ENCODE results near the gene DENND2D. TPM values are rescaled to one million over a fixed set of nuclear protein-coding genes. Genes with fewer than 3 reads are reported as not detected.
A peak's percentile ranks its signal among the peaks of the same experiment; 100 is the strongest.

Gene DENND2D
- total and polyA plus RNA-seq, 10 of the 15 experiments (the other 5 are each of a cell fraction or from before 2014, with no cell fraction given) = 149 to 375 (median 172) TPM

DNA sequence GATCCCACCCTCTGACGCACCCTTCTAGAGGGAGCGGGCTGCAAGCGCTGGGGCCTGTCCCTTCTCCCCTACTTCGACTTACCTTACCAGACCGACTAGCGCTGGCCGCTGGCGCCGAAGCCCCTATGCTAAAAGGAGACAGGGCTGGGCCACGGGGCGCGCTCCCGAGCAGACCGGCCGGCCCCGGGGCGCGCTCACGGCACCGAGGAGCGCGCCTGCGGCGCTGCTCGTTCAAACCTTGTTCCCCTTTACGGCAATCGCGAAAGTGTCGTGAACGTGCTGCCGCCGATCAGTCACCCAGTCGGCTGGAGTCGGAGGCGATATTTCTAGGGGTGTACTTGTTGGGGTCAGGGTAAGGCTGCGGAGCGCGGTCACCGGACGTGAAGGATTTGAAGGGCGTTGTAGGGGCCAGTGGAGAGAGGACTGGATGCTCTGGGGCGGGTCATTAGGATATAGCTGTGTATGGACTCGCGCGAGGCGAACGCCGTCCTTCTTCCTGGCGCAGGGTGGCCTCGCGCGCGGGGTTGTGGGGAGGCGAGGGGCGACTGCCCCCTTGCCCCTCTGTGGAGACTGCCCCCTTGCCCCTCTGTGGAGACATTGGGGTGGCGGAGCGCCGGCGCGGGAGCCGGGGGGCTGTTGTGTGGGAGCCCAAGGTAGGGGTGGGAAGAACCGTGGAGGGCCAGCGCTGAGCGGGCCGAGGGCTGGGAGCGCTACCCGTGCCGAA, 60.3 kb downstream of the DENND2D start, which contains the start of the genes CEPT1 and DRAM2:
Gene CEPT1 (plus strand): TSS at position 268 of the 724 bp plus-strand sequence. CDS start 7,492 bp downstream, outside the sequence.
Gene DRAM2 (minus strand): TSS at position 138 of the 724 bp plus-strand sequence. CDS start 8,539 bp downstream, outside the sequence.
- ATAC-seq (peak; percentile 73), DNase-seq (ENCODE audit: low read depth, low spot score) (peak; percentile 76), FAIRE-seq (peak; percentile 92)
- Histone ChIP-seq H3K36me3 (ENCODE audit: control insufficient read depth in 2 of 2, insufficient read depth in 2 of 2, low read length in 1 of 2) (peaks cover 0 to 9% of the 10 kb centered on the region in 2 experiments; a peak in 1 of 4 replicates), H2AFZ (ENCODE audit: control insufficient read depth, low read depth, low read length) (peak within 1 kb of the TSS; percentile 68), H3K27me3 (replicated peaks in 1 of 2; ENCODE audit: control insufficient read depth in 2 of 2, insufficient read depth in 2 of 2, low read length in 1 of 2) (no peaks in the 10 kb centered on the region), H3K4me1 (ENCODE audit: control insufficient read depth, insufficient read depth, low read length) (peaks cover 14% of the 10 kb centered on the region), H3K79me2 (ENCODE audit: control insufficient read depth, insufficient read depth, low read length) (peaks cover 82% of the 10 kb centered on the region), H3K9ac (ENCODE audit: control insufficient read depth, insufficient read depth, low read length) (peak within 1 kb of the TSS; percentile 93), H3K4me3 (peak within 1 kb of the TSS; percentile 95), H3K27ac (ENCODE audit: control insufficient read depth, insufficient read depth) (peak within 1 kb of the TSS; percentile 89), H3K4me2 (ENCODE audit: control insufficient read depth, insufficient read depth) (peak within 1 kb of the TSS; percentile 91), H4K20me1 (ENCODE audit: control insufficient read depth, insufficient read depth) (no peaks in the 10 kb centered on the region), H3K9me3 (replicated peaks; ENCODE audit: control insufficient read depth, insufficient read depth, low read length) (no peaks in the 10 kb centered on the region)
- ChIA-PET SMC1A (ENCODE audit: uncharacterized antibody, unreplicated experiment) (interaction anchor here (0.9 to 13.3 kb wide), 13 partner anchors 8 to 78 kb away, joined by 3 to 164 read pairs (median 7); no protein-coding TSS in a partner anchor), POLR2A (interaction anchor here (0.6 to 9.1 kb wide), 13 partner anchors 9 to 268 kb away, joined by 3 to 62 read pairs (median 5); no protein-coding TSS in a partner anchor), CTCF (interaction anchor here (0.7 to 7.4 kb wide), 8 partner anchors 11 to 147 kb away, joined by 3 to 36 read pairs (median 4); no protein-coding TSS in a partner anchor), RAD21 (ENCODE audit: unreplicated experiment) (interaction anchor here (0.7 to 7.9 kb wide), 14 partner anchors 10 to 110 kb away, joined by 3 to 109 read pairs (median 6); no protein-coding TSS in a partner anchor)
- 1% methylated on average over 57 of the region's 68 CpGs for WGBS (ENCODE audit: insufficient coverage, insufficient replicate concordance, low lambda C conversion rate, missing lambda C conversion rate)
- no TSS peak for BruUV-seq (replicated peaks)
- in situ Hi-C loops (cut with MboI) = no loop called here
- intact Hi-C loops (cut with micrococcal nuclease; ENCODE audit: unreplicated experiment) = loop anchor here (2.0 to 10.0 kb wide), 5 partner anchors 81 to 615 kb away; partner anchors contain the start of genes CD53 and DDX20
- TF ChIP-seq BHLHE40 (IDR thresholded peaks at IDR 0.05; ENCODE audit: borderline replicate concordance in 1 of 2, low read depth in 2 of 2, low read length in 1 of 2) = peak in 1 of 2 experiments; percentile 26; a peak in 1 of 4 replicates
- peak; percentile 27 for TF ChIP-seq MTA2 (IDR thresholded peaks at IDR 0.05; ENCODE audit: low read depth)
- no peak; the same call in 1 of the 2 replicates for TF ChIP-seq ASH2L (IDR thresholded peaks at IDR 0.05; ENCODE audit: borderline replicate concordance, low read depth)
- TF ChIP-seq SRF (IDR thresholded peaks at IDR 0.05; ENCODE audit: low read depth in 2 of 2, low read length in 2 of 2) = no peak
- TF ChIP-seq, protein P1, sequence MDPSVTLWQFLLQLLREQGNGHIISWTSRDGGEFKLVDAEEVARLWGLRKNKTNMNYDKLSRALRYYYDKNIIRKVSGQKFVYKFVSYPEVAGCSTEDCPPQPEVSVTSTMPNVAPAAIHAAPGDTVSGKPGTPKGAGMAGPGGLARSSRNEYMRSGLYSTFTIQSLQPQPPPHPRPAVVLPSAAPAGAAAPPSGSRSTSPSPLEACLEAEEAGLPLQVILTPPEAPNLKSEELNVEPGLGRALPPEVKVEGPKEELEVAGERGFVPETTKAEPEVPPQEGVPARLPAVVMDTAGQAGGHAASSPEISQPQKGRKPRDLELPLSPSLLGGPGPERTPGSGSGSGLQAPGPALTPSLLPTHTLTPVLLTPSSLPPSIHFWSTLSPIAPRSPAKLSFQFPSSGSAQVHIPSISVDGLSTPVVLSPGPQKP (IDR thresholded peaks at IDR 0.05; ENCODE audit: low read depth, low read length) = 0 out of 2 replicates have a peak, but pooled peaks have one; percentile 25
- TF ChIP-seq IKZF2 (IDR thresholded peaks at IDR 0.05) = no peak
- TF ChIP-seq, protein P2, sequence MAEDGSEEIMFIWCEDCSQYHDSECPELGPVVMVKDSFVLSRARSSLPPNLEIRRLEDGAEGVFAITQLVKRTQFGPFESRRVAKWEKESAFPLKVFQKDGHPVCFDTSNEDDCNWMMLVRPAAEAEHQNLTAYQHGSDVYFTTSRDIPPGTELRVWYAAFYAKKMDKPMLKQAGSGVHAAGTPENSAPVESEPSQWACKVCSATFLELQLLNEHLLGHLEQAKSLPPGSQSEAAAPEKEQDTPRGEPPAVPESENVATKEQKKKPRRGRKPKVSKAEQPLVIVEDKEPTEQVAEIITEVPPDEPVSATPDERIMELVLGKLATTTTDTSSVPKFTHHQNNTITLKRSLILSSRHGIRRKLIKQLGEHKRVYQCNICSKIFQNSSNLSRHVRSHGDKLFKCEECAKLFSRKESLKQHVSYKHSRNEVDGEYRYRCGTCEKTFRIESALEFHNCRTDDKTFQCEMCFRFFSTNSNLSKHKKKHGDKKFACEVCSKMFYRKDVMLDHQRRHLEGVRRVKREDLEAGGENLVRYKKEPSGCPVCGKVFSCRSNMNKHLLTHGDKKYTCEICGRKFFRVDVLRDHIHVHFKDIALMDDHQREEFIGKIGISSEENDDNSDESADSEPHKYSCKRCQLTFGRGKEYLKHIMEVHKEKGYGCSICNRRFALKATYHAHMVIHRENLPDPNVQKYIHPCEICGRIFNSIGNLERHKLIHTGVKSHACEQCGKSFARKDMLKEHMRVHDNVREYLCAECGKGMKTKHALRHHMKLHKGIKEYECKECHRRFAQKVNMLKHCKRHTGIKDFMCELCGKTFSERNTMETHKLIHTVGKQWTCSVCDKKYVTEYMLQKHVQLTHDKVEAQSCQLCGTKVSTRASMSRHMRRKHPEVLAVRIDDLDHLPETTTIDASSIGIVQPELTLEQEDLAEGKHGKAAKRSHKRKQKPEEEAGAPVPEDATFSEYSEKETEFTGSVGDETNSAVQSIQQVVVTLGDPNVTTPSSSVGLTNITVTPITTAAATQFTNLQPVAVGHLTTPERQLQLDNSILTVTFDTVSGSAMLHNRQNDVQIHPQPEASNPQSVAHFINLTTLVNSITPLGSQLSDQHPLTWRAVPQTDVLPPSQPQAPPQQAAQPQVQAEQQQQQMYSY (CRISPR knock-in tag; IDR thresholded peaks at IDR 0.05) = no peak
- TF ChIP-seq, protein P3, sequence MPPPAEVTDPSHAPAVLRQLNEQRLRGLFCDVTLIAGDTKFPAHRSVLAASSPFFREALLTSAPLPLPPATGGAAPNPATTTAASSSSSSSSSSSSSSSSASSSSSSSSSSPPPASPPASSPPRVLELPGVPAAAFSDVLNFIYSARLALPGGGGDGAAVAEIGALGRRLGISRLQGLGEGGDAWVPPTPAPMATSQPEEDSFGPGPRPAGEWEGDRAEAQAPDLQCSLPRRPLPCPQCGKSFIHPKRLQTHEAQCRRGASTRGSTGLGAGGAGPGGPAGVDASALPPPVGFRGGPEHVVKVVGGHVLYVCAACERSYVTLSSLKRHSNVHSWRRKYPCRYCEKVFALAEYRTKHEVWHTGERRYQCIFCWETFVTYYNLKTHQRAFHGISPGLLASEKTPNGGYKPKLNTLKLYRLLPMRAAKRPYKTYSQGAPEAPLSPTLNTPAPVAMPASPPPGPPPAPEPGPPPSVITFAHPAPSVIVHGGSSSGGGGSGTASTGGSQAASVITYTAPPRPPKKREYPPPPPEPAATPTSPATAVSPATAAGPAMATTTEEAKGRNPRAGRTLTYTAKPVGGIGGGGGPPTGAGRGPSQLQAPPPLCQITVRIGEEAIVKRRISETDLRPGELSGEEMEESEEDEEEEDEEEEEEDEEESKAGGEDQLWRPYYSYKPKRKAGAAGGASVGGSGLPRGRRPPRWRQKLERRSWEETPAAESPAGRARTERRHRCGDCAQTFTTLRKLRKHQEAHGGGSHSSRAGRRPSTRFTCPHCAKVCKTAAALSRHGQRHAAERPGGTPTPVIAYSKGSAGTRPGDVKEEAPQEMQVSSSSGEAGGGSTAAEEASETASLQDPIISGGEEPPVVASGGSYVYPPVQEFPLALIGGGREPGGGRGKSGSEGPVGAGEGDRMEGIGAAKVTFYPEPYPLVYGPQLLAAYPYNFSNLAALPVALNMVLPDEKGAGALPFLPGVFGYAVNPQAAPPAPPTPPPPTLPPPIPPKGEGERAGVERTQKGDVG (CRISPR knock-in tag; IDR thresholded peaks at IDR 0.05) = no peak
- TF ChIP-seq PML (IDR thresholded peaks at IDR 0.05; ENCODE audit: low read length) = peak; percentile 81
- no peak for TF ChIP-seq HDAC6 (IDR thresholded peaks at IDR 0.05; ENCODE audit: unreplicated experiment)
- peak; percentile 41; the same call in 1 of the 2 replicates for TF ChIP-seq POLR2AphosphoS2 (IDR thresholded peaks at IDR 0.05; ENCODE audit: low read depth, low read length)
- no peak for TF ChIP-seq SUZ12 (IDR thresholded peaks at IDR 0.05; ENCODE audit: unreplicated experiment)
- TF ChIP-seq BMI1 (IDR thresholded peaks at IDR 0.05; ENCODE audit: borderline replicate concordance) = no peak
- peak; percentile 66 for TF ChIP-seq MXI1 (IDR thresholded peaks at IDR 0.05; ENCODE audit: low read depth, low read length)
